Measurements from ENCODE around the gene SUSD3.

SUSD3 gene

DNA sequence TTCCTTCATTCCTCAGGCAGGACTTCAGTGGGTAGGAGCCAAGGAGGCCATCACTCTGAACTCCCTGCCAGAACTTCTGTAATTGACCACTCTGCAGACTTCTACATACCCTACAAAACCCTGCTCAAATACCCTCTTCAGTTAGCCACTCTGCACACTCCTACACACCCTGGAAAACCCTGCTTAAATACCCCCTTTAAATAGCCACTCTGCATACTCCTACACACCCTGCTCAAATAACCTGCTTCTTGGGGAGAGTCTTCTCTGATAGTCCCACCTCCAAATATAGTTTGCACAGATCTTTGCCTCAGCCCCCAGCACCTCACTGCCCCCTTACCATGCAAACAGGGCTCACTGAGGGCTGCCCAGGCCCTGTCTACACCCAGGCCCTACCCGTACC lies 18.9 kb downstream of the SUSD3 start:
- no peak for DNase-seq

DNA sequence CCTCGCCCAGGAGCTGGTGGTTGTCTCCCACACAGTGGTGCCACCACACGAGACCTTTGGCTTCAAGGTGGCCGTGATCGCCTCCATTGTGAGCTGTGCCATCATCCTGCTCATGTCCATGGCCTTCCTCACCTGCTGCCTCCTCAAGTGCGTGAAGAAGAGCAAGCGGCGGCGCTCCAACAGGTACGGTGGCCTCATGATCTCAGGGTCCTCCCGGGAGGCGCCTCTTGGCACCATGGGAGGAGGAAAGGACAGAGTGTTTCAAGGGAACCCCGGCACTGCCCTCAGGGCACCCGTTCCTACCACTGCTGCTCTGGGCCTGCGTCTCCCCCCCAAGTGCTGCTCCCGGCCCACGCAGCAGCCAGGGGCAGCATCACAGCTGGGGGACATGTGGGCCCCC lies 19.3 kb downstream of the SUSD3 start:
- no peak for DNase-seq

DNA sequence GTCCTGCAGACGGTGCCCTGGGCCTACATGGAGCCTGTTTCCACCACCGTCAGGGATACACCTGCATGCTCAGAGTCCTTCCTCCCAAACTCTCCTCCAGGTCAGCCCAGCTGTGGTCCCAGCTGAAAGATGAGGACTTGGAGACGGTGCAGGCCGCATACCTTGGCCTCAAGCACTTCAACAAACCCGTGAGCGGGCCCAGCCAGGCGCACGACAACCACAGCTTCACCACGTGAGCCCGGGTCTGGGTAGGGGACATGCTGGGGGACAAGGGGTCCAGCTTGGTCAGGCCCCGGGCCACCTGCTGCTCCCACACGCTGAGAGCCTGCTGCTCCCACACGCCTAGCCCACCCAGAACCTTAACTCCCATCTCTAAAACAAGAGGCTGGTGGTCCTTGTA lies 20.9 kb downstream of the SUSD3 start:
- no peak for DNase-seq

DNA sequence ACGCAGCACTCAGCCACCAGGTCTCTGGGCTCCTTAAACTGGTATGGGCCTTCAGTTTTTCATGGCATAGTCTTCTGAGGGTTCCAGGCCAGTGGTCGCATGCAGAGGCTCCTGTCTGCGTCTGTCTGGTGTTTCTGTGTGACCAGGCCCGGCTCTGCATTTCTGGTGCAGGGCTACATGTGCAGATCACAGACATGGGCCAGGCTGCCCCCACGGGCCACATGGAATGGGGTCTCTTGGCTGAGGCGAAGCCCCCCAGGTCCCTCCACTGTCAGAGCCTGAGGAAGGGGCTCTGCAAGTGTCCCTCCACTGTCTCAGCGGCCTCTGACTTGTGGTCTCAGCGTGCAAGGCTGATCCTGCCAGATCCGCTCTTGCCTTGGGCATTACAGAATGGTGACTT lies 21.9 kb downstream of the SUSD3 start:
- DNase-seq: no peak

DNA sequence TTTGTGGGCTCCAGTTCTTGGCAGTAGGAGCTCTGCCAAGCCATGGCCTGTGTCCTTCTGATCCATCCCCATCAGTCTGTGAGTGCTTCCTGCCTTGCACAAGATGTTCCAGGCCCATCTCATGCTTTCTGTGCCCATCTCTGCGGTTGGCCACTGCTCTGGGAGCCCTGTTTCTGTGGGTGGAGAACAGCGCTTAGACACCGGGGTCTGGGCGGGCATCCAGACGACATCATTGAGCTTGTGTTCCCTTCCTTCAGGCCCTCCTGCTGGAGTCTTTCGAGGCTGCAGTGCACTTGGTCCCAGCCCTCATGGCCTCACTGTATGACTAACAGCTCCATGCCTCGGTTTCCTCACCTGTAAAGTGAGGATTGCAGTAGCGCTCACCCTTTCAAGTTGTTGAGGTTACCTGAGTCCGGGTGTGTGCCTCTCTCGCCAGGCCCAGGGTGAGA lies 22.6 kb downstream of the SUSD3 start:
- no peak for DNase-seq

DNA sequence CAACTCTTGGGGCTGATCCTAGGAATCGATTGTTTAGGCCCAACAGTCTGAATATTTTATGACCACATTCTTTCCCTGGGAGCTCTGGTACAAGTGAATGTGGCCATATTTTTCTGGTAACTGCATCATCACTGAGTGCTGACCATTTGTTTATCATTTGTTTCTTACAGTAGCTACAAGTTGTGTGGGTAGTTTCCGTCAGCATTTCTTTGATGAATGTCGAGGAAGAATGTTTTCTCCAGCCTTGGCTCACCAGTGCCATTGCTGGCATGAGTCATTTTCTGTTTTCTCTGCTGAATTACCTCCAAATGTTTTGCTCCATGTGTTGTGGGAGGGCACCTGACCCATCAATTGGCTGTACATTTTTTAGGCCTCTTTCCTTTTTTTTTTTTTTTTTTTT lies 23.4 kb downstream of the SUSD3 start:
- no peak for DNase-seq

DNA sequence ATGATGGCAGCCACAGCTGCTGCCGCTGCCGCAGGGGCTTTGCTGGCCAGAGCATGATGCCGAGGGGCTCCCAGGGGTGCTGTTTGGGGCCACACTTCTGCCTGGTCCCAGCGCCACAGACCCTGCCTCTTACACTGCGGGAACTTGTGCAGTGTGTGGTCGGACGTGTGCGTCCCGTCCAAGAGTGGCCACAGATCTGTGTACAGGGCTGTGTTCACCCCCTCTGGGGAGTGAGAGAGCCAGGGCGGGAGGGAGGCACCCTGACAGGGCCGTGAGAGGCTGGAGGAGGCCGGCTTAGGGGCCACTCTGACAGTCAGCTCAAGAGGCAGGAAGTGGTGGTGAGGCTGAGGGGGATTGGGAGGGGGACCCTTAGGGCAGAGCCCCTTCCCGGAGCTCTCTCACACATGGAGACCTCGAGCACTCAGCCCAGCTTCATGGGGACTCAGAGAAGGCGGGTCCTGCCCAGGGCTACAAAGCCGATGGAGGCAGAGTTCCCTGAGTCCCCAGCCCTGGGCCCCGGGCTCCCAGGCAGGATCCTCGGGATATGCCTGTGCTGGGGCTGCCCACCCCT lies 24.4 kb downstream of the SUSD3 start:
- DNase-seq: no peak

DNA sequence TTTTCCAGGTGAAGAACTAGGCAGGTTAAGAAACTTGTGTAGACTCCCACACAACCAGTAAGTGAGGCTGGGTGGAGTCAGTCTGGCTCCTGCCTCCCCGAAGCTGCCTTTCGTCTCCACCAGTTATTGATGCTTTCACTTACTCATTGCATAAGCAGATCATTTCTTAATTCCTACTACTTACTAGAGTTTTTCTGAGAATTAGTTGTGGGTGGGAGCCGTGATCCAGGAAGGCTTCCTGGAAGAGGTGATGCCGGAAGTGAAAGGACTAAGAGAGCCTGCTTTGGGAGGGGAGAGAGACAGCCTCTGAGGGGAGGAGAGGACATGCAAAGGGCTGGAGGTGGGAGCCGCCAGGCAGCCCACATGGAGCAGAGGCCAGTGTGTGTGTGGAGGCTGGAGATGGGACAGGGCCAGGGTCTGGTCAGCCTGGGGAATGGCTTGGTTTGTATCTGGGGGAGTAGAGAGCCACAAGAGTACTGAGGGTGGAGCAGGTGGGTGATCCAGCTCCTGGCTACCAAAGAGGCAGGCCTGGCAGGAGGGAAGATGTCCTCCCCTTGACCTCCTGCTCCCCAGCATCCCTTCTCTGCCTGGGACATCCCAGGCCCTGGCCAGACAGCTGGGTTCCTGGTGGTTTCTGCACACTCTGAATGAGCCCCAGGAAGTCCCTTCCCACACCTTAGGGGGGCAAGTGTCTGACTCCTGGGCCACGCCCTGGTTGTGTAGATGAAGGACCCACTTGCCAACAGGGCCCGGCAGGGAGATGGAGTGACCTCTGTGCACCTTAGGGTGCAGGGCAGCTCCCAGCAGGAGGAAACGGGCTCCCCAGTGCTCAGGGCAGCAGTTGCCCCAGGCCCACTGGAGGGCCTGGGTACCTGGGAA lies 25.3 kb downstream of the SUSD3 start:
- no peak for DNase-seq

DNA sequence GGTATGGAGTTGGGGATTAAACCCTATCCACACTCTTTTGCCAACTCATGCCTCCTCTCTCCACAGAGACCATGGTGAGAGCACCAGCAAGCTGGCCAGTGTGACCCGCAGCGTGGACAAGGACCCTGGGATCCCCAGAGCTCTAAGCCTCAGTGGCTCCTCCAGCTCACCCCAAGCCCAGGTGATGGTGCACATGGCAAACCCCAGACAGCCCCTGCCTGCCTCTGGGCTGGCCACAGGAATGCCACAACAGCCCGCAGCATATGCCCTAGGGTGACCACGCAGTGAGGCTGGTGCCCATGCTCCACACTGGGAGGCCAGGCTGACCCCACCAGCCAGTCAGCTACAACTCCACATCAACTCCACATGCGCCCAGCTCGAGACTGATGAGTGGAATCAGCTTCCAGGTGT lies 26.0 kb downstream of the SUSD3 start:
- DNase-seq: no peak

DNA sequence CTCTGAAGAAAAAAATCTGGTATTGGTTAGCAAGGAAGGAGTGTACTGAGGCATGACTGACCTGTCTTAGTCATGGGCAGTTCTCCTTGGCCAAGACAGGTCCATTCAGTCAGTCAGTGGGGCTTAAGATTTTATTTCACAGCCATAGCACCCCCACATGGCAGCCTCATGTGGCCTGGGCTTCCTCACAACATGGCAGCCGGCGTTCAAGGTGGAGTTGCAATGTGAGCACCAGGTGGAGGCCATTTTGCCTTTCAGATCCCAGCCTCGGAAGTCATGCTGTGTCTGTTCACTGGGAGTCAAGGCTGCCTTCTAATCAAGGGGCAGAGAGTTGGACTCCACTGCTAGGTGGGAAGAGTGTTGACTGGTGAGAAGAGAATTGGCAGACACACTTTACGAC lies 27.2 kb downstream of the SUSD3 start:
- DNase-seq: no peak

DNA sequence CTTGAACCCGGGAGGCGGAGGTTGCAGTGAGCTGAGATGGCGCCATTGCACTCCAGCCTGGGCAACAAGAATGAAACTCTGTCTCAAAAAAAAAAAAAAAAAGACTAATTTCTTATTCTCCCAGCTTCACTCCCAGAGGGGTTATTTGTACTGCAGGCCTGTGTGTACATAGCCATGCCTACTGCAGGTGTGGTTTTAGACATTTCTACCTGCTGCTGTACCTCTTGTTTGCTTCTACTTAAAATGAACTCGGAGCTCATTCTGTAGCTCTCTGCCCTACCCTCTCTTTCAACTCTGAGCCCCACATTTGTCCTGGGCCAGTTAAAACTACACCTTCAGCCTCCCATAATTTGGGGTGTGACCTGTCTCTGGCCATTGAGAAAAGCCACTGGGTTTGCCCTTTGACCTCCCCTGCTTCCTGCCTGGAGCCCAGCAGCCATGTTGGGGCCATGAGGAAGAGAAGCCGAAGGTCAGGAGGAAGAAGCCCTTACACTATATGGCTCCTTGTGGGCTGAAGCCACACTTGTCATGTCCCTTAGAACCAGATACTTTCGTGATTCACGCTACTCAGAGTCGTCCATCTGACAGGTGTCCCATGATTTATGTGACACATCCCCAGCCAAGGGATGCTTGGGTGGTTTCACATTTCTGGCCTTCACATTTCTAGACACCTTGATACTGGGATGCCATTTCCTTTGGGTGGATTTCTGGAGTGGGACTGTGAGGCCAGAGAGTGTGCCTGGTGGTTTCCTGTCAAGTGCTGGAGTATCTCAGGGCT lies 28.1 kb downstream of the SUSD3 start:
- no peak for DNase-seq

DNA sequence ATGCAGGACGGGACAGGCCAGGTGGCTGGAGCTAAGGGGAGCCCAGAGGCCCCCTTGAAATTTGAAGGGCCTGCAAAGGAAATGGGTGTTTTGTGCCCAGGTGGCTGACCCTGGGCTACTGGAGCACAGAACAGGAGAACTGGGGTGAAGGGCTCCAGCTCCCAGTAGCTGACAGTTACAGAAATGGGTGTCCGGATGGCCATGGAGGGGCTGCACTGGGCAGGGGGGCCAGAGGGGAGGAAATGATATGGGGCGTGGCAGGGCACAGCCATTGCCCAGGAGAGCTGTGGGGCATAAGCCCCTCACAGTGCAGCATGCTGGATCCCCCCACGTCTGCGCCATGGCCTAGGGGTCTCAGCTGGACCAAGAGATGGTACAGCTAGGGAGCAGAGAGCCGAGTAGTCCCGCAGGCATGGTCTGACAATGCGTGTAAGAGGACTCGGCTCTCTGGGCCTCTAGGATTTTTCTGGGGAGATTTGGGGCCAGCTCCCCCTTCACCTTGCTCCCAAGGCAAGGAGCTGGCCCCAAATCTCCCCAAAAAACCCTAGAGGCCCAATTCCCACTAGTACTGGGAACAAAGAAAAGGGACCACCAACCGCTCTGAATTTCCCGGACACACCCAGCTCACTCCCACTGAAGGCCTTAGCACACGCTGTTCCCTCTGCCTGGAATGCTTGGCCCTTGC lies 29.6 kb downstream of the SUSD3 start:
- DNase-seq: no peak

DNA sequence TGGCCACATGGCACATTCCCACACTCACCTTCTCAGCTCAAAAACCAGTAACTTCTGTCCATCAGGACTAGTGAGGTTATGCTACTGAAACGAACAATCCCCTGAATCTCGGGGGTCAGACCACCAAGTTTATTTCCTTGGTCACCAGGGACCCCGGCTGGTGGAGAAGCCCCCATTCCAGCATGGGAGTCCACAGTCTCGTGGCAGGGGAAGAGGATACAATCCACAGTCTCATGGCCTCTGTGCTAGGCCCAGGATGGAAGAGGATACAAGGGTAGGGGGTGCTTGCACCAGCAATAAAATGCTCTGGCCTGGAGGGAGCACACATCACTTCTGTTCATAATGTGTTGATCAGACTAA lies 30.1 kb downstream of the SUSD3 start:
- no peak for DNase-seq

DNA sequence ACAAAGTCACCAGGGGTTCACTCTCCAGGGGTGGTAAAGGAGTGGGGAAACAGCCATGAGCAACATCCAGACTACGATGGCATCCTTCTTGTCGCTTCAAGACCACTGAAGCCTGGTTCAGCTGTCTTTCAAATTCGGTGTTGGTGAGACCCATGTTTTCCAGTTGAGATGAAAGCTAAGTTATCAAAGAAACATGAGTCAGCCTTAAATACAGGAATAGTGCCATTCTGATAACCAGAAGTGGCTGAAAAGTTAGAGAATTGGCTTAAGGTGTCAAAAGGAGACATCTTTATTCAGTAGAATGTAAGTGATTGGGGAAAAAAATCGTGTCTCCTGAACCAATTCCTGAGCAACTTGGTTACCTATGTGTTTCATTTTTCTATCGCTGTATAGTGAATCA lies 30.5 kb downstream of the SUSD3 start:
- DNase-seq: no peak

DNA sequence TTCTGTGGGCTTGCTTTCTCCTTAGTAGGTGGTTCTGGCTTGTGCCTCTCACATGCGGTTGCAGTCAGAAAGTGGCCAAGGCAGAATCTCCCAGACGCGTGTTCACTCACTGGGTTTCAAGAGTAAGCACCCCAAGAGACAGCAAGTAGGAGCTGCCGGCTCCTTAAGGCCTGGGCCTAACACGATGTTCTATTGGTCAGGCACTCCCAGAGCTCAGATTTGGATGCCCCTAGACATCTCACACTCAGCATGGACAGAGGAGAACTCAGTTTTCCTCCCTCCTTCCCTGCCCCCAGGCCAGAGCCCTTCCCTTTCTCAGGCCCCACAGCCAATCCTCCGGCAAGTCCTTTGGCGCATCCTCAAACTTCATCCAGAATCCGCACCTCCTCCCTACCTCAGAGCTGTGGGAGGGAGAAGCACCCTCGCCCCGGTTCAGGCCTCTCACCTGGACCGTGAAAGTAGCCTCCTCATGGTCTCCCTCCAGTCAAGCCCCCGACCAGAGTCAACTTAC lies 31.0 kb downstream of the SUSD3 start:
- DNase-seq: no peak

DNA sequence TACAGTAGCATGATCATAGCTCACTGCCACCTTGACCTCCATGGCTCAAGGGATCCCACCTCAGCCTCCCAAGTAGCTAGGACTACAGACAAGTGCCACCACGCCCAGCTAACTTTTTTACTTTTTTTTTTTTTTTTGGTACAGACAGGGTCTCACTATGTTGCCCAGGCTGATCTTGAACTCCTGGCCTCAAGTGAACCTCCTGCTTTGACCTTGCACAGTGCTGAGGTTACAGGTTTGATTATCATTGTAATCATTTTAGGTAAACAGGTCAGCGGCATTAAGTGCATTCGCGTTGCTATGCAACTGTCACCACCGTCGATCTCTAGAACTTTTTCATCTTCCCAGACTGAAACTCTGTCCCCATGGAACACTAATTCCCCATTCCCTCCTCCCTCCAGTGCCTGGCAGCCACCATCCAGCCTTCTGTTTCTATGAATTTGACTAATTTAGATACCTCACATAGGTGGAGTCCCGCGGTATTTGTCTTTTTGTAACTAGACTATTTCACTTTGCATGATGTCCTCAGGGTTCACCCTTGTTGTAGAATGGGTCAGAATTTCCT lies 31.7 kb downstream of the SUSD3 start:
- no peak for DNase-seq

DNA sequence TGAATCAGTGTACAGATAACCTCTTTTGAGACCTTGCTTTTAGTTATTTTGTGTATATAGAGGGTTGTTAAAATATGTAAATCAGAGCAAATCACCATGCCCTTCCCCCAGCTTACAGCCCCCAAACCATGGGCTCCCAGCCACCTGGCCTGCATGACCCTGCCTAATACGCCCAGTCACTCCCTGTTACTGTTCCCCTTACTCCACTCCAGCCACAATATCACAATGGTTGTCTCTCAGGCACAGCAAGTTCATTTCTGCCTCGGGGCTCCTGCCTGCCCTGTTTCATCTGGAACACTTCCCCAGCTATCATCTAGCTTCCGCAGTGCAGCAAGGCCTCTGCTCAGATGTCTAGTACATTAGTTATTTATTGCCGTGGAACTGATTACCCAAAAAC lies 32.6 kb downstream of the SUSD3 start:
- DNase-seq: no peak

DNA sequence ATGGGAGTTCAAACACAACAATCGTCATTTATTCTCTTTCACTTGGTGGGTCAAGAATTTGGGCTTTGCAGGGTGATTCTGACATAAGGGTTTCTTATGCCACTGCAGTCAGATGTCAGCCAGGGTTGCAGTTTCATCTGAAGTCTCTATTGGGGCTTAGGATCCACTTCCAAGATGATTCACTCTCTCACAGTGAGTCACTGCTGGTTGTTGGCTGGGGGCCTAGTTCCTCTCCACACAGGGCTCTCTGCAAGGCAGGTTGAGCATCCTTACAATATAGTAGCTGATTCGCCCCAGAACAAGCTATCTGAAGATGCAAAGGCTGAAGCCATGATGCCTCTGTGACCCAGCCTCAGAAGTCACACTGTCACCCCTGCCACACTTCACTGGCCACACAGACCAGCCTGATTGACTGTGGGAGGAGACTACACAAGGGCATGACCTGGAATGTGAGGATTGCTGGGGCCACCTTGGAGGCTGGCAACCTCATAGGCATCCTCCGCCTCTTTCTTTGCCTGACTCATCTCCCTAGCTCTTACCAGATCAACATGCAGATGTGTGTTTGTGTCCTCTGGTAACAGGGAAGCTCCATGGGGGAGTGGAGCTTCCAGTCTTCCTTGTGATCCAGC lies 33.1 kb downstream of the SUSD3 start:
- peak in 2 of 5 experiments; percentile 35 to 83 for DNase-seq

DNA sequence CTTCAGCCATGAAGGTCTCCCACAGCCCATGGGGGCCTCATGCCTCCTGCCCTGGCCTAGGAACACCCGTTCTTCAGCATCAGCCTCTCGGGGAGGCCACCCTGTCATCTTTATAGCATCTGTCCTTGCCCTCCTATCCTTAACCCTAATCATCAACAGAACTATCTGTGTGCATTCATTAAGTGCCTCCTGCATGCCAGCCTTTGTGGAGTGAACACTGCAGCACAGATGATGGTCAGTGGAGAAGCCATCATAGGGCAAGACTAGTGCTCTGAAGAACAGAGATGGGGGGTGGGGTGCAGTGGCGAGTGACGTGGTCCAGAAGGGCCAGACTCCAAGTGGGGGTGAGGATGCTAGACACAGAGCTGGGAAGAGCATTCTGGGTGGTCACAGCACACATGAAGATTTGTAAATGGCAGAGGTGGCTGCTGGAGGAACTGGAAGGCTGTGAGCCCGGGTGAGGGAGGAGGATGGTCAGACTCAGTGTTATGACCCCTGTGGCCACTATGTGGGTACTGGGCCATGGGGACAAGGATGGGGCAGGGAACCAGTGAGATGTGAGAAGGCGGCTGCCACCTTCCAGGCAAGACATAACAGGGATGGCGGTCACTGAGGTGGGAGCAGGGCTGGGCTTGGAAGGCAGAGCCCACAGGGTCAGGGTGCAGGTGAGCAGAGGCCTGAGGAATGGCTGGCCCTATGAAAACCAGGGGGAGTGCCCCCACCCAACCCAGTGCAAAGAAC lies 33.9 kb downstream of the SUSD3 start:
- DNase-seq: no peak

DNA sequence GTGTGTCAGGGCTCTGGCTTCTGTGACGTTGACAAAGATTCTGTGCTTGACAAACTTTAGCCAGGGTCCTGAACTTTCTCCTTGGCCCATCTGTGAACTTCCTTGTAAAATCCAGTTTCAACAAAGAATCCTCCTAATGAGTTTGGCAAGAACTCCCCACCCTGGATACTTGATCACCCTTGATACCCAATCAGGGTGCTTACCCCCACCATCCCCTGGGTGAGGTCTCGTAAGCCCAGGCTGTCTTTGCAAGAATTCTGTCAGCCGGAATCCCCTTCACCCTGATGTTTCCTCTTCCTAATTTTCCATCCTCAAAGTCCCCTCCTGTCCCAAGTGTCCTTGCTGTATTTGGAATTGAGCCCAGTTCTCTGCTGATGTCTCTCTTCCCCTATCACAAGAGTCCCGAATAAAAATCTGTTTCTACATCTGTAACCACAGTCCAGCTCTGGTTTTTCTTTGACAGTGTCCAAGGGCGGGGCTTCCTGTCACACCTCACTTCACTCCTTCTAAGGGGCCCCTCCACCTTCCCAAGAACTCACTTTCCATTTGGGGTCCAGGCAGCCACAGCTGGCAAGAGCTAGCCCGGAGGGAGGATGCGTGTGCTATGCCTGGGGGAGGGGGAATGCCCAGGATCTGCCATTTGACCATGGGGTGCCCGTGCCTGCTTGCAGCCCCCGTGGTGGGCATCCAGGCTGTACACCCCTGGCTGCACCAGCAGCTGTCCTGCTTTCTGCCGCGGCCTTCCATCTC lies 34.8 kb downstream of the SUSD3 start:
- DNase-seq: peak in 1 of 5 experiments; percentile 59
